ENCODE results near the gene PPP1R12B.
"Not testable (repeated sequence)": the region's sequence is repeated elsewhere in the genome, so short reads cannot be mapped to it uniquely, and the experiment has no call there.

- TF ChIP-seq, protein P1, sequence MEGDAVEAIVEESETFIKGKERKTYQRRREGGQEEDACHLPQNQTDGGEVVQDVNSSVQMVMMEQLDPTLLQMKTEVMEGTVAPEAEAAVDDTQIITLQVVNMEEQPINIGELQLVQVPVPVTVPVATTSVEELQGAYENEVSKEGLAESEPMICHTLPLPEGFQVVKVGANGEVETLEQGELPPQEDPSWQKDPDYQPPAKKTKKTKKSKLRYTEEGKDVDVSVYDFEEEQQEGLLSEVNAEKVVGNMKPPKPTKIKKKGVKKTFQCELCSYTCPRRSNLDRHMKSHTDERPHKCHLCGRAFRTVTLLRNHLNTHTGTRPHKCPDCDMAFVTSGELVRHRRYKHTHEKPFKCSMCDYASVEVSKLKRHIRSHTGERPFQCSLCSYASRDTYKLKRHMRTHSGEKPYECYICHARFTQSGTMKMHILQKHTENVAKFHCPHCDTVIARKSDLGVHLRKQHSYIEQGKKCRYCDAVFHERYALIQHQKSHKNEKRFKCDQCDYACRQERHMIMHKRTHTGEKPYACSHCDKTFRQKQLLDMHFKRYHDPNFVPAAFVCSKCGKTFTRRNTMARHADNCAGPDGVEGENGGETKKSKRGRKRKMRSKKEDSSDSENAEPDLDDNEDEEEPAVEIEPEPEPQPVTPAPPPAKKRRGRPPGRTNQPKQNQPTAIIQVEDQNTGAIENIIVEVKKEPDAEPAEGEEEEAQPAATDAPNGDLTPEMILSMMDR (IDR thresholded peaks at IDR 0.05): not testable (repeated sequence)
- TF ChIP-seq POLR2A, EP300 (IDR thresholded peaks at IDR 0.05): not testable (repeated sequence)
Observed at GRCh38 chr1:202380535-202380934, 32.0 kb downstream of the PPP1R12B start.
